NB4 (cell line): Measurements from ENCODE around the gene ATP8B3.

ENCODE experiments used
- DNase-seq: peaks from one replicate; pipeline ENCODE4 v3.0.0; 2010; ENCODE audit warnings: low read depth
- H3K4me3 ChIP-seq: one replicate; pipeline ENCODE4 v1.5.1; 2011; ENCODE audit warnings: mild to moderate bottlenecking, low read depth, low read length, moderate library complexity
- MAX ChIP-seq: IDR thresholded peaks from 2 replicates; pipeline ENCODE4 v1.6.1; 2011; ENCODE audit warnings: low read depth, low read length
- MYC ChIP-seq: IDR thresholded peaks from 2 replicates; pipeline ENCODE4 v1.6.1; 2011; ENCODE audit warnings: low read depth, low read length
- POLR2A ChIP-seq: IDR thresholded peaks from 2 replicates; pipeline ENCODE4 v1.6.1; 2011; ENCODE audit warnings: mild to moderate bottlenecking; ENCODE audit not compliant: insufficient read length; ENCODE audit errors: extremely low read depth
- TF ChIP-seq, protein P1 (sequence below): IDR thresholded peaks from one replicate; pipeline ENCODE4 v1.5.1; 2012; ENCODE audit warnings: low read depth, low read length

ATP8B3 gene

GRCh38 chr19:1839658-1840540 lies 27.8 kb upstream of the ATP8B3 start:
- no peak for DNase-seq
- no peak overlapping the region for H3K4me3 ChIP-seq
- no peak for TF ChIP-seq MAX
- no peak for TF ChIP-seq MYC
- TF ChIP-seq, protein P1, sequence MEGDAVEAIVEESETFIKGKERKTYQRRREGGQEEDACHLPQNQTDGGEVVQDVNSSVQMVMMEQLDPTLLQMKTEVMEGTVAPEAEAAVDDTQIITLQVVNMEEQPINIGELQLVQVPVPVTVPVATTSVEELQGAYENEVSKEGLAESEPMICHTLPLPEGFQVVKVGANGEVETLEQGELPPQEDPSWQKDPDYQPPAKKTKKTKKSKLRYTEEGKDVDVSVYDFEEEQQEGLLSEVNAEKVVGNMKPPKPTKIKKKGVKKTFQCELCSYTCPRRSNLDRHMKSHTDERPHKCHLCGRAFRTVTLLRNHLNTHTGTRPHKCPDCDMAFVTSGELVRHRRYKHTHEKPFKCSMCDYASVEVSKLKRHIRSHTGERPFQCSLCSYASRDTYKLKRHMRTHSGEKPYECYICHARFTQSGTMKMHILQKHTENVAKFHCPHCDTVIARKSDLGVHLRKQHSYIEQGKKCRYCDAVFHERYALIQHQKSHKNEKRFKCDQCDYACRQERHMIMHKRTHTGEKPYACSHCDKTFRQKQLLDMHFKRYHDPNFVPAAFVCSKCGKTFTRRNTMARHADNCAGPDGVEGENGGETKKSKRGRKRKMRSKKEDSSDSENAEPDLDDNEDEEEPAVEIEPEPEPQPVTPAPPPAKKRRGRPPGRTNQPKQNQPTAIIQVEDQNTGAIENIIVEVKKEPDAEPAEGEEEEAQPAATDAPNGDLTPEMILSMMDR: no peak
- no peak for TF ChIP-seq POLR2A

- DNase-seq: no peak
- TF ChIP-seq POLR2A: no peak
- TF ChIP-seq, protein P1: peak; percentile 56
- no peak overlapping the region for H3K4me3 ChIP-seq
These were observed 25.6 kb upstream of the ATP8B3 start for GRCh38 chr19:1837625-1838105.

GRCh38 chr19:1837222-1837565 lies 25.1 kb upstream of the ATP8B3 start:
- no peak overlapping the region for H3K4me3 ChIP-seq
- TF ChIP-seq POLR2A (no peak), MAX (no peak), MYC (no peak)
- TF ChIP-seq, protein P1: no peak
- DNase-seq: no peak

- no peak for DNase-seq
- TF ChIP-seq, protein P1: no peak
- TF ChIP-seq MYC: no peak
- TF ChIP-seq MAX: no peak
- no peak for TF ChIP-seq POLR2A
- no peak overlapping the region for H3K4me3 ChIP-seq
These were observed 24.6 kb upstream of the ATP8B3 start for GRCh38 chr19:1836458-1837221.

DNA sequence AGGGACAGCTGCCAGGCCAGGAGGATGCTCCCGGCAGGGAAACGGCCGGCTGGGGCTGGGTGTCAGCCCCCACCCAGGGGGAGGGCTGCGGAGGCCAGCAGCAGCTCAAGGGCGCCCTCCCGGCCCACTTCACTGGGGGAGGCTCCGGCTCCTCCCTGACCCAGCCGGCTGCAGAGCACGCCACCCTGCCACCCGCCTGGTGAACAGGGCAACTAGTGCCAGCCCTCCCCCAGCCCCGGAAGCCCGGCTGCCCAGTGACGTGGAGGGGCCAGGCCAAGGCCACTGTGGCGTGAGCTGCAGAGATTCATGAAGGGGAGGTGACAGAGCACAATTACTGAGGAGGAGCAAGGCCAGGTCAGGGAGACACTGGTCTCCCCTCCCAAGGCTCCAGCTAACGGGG lies 21.5 kb upstream of the ATP8B3 start:
- no peak overlapping the region for H3K4me3 ChIP-seq
- TF ChIP-seq MAX: no peak
- no peak for DNase-seq

DNA sequence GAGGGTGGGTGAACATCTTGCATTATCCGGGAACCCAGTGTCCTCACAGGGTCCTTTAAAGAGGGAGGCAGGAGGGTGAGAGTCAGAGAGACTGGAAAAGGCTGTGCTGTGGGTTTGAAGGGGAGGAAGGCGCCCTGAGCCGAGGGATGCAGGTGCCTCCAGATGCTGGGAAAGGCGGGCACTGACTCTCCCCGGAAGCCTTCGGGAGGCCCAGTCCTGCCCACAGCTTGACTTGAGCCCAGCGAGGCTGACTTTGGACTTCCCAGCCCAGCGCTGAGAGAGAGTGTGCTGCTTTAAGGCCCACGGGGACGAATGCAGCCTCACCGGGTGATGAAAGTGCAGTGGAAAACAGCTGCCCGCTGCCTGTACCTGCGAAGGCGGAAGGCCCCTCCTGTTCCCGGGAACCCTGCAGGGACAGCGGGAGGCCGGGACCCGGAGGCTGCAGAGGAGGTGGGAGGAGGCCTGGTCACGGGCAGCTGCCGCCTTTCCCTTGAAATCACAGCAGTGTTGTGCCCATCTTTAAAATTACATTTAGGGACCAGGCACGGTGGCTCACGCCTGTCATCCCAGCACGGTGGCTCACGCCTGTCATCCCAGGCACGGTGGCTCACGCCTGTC lies 20.1 kb upstream of the ATP8B3 start:
- H3K4me3 ChIP-seq: no peak overlapping the region
- TF ChIP-seq MAX: no peak
- TF ChIP-seq POLR2A: no peak
- TF ChIP-seq, protein P1: no peak
- TF ChIP-seq MYC: no peak
- no peak for DNase-seq
